HG02981 (cell line): ENCODE measurements around the gene DPAGT1.
"Not testable (repeated sequence)": the region's sequence is repeated elsewhere in the genome, so short reads cannot be mapped to it uniquely, and the experiment has no call there.

Experiments used
- ATAC-seq: cut with Tn5 transposase; IDR thresholded peaks from one replicate; pipeline ENCODE4 v1.9.1; 2021; ENCODE audit warnings: mild to moderate bottlenecking, moderate library complexity; ENCODE audit not compliant: unreplicated experiment

Gene DPAGT1

GRCh38 chr11:119116235-119116594 lies 14.6 kb upstream of the DPAGT1 start:
- ATAC-seq = no peak

- ATAC-seq = no peak
Observed at GRCh38 chr11:119115484-119116234, 14.0 kb upstream of the DPAGT1 start.

- ATAC-seq = no peak
Observed at GRCh38 chr11:119114351-119114750, 12.7 kb upstream of the DPAGT1 start.

- ATAC-seq = no peak
Observed at GRCh38 chr11:119113716-119114115, 12.1 kb upstream of the DPAGT1 start.

GRCh38 chr11:119112314-119113020 lies 10.8 kb upstream of the DPAGT1 start:
- no peak for ATAC-seq

GRCh38 chr11:119111361-119111925 lies 9.8 kb upstream of the DPAGT1 start:
- no peak for ATAC-seq

- no peak for ATAC-seq
Observed at GRCh38 chr11:119110439-119110838, 8.8 kb upstream of the DPAGT1 start.

- no peak for ATAC-seq
Observed at GRCh38 chr11:119109843-119110242, 8.2 kb upstream of the DPAGT1 start.

- ATAC-seq = no peak
Observed at GRCh38 chr11:119108857-119109221, 7.2 kb upstream of the DPAGT1 start.

GRCh38 chr11:119108146-119108856 lies 6.6 kb upstream of the DPAGT1 start:
- no peak for ATAC-seq

GRCh38 chr11:119107538-119108145 lies 6.0 kb upstream of the DPAGT1 start:
- ATAC-seq = peak; percentile 24

GRCh38 chr11:119106564-119107537 lies 5.2 kb upstream of the DPAGT1 start, which contains the start of gene C2CD2L:
C2CD2L (plus strand) TSS chr11:119107344; CDS start chr11:119107742, 398 bp downstream.
- ATAC-seq = peak; percentile 71

GRCh38 chr11:119103793-119104192 lies 2.1 kb upstream of the DPAGT1 start:
- ATAC-seq = no peak

GRCh38 chr11:119103161-119103664 lies 1.6 kb upstream of the DPAGT1 start:
- ATAC-seq = not testable (repeated sequence)

GRCh38 chr11:119100994-119101758 lies 477 bp downstream of the DPAGT1 start:
- ATAC-seq = peak; percentile 21

GRCh38 chr11:119100246-119100970 lies 1.2 kb downstream of the DPAGT1 start:
- ATAC-seq = no peak

GRCh38 chr11:119099711-119100110 lies 1.9 kb downstream of the DPAGT1 start:
- ATAC-seq = no peak
